H1 (cell line): ENCODE measurements around the gene AWAT1. TPM values are rescaled to one million over a fixed set of nuclear protein-coding genes. Genes with fewer than 3 reads are reported as not detected.

Experiments
- CTCF ChIA-PET: fragments of 300-600 bp; sonication (Branson Sonifier 250); formaldehyde crosslinking; loops from one replicate; lab custom pipeline; 2021; ENCODE audit not compliant: partially characterized antibody; lab: Charles Lee
- POLR2A ChIA-PET: fragments of 300-600 bp; sonication (Branson Sonifier 250); formaldehyde crosslinking; loops from one replicate; lab custom pipeline; 2021; ENCODE audit warnings: inconsistent platforms; ENCODE audit not compliant: partially characterized antibody; lab: Charles Lee
- DNase-seq, 2 experiments: peaks; one replicate each; pipeline versions ENCODE4 v3.0.0 to v3.0.0-alpha.2; 2010 to 2022; ENCODE audit warnings: low spot score in 2 of 2, low read depth in 1 of 2, mixed read lengths in 1 of 2
- FAIRE-seq: peaks from 2 replicates; lab custom pipeline; 2011; peaks lifted over from hg19 to GRCh38; lab: Jason Lieb, UNC
- H2AFZ ChIP-seq: 2 replicates; pipeline ENCODE4 v1.8.1; 2012; ENCODE audit warnings: low read length, inconsistent platforms
- H2AK5ac ChIP-seq: 2 replicates; pipeline ENCODE4 v1.6.1; 2013; ENCODE audit warnings: low read depth, low read length
- H2BK120ac ChIP-seq: replicated peaks from 2 replicates; pipeline ENCODE3; 2013; ENCODE audit warnings: low read depth, low read length, inconsistent platforms
- H2BK12ac ChIP-seq: 2 replicates; pipeline ENCODE4 v1.6.1; 2013; ENCODE audit warnings: low read depth, low read length
- H2BK15ac ChIP-seq: 2 replicates; pipeline ENCODE4 v1.6.1; 2013; ENCODE audit warnings: low read length
- H2BK20ac ChIP-seq: 2 replicates; pipeline ENCODE4 v1.6.1; 2013; ENCODE audit warnings: low read length
- H2BK5ac ChIP-seq: 2 replicates; pipeline ENCODE4 v1.6.1; 2013; ENCODE audit warnings: low read depth, low read length
- H3K14ac ChIP-seq: 2 replicates; pipeline ENCODE4 v1.6.1; 2013; ENCODE audit warnings: inconsistent platforms; ENCODE audit not compliant: insufficient read length
- H3K18ac ChIP-seq: 2 replicates; pipeline ENCODE4 v1.6.1; 2013; ENCODE audit warnings: low read length; ENCODE audit errors: extremely low read depth
- H3K23ac ChIP-seq: 2 replicates; pipeline ENCODE4 v1.6.1; 2013; ENCODE audit warnings: inconsistent platforms; ENCODE audit not compliant: insufficient read length
- H3K23me2 ChIP-seq: 2 replicates; pipeline ENCODE4 v1.6.1; 2013; ENCODE audit warnings: low read depth, low read length
- H3K27ac ChIP-seq: 2 replicates; pipeline ENCODE4 v1.6.1; 2011; ENCODE audit warnings: low read depth, low read length, inconsistent platforms
- H3K27me3 ChIP-seq, 4 experiments: replicated peaks in 1 of 4; 1 replicate in 1 of 4; 2 replicates in 3 of 4; pipeline versions ENCODE4 v1.6.1 to v1.8.1; 2011 to 2013; ENCODE audit warnings: low read length in 3 of 4, mild to moderate bottlenecking in 3 of 4, inconsistent platforms in 2 of 4, mixed read lengths in 2 of 4, moderate library complexity in 1 of 4; ENCODE audit not compliant: control insufficient read depth in 3 of 4, insufficient read depth in 3 of 4; ENCODE audit errors: extremely low read depth in 1 of 4
- H3K36me3 ChIP-seq, 4 experiments: 2 replicates each; pipeline versions ENCODE4 v1.6.1 to v1.8.1; 2011 to 2013; ENCODE audit warnings: mild to moderate bottlenecking in 4 of 4, low read length in 3 of 4, moderate library complexity in 2 of 4, control low read depth in 1 of 4, inconsistent platforms in 1 of 4; ENCODE audit not compliant: insufficient read depth in 4 of 4, control insufficient read depth in 2 of 4
- H3K4ac ChIP-seq: replicated peaks from 2 replicates; pipeline ENCODE3; 2013; ENCODE audit warnings: low read length, low read depth, mixed read lengths, inconsistent platforms; ENCODE audit not compliant: insufficient read length
- H3K4me1 ChIP-seq, 4 experiments: replicated peaks in 1 of 4; 1 replicate in 1 of 4; 2 replicates in 3 of 4; pipeline versions ENCODE4 v1.6.1 to v1.8.1; 2011 to 2013; ENCODE audit warnings: low read length in 3 of 4, inconsistent platforms in 2 of 4, mixed read lengths in 1 of 4; ENCODE audit not compliant: insufficient read depth in 4 of 4, control insufficient read depth in 3 of 4
- H3K4me2 ChIP-seq, 2 experiments: 2 replicates each; pipeline versions ENCODE4 v1.6.1 to v1.8.1; 2011 to 2013; ENCODE audit warnings: low read depth in 2 of 2, low read length in 2 of 2, control low read depth in 1 of 2, inconsistent platforms in 1 of 2, mild to moderate bottlenecking in 1 of 2; ENCODE audit not compliant: insufficient read depth in 1 of 2
- H3K4me3 ChIP-seq, 4 experiments: fragments of 200-600, 300-600 bp in 1 of 4; sonication (generic), shearing (Covaris generic), sonication (Bioruptor Twin) in 1 of 4; 2 replicates each; pipeline versions ENCODE4 v1.5.1 to v1.8.1; 2011 to 2016; ENCODE audit warnings: low read length in 4 of 4, low read depth in 3 of 4, control low read depth in 2 of 4, inconsistent platforms in 2 of 4, mild to moderate bottlenecking in 2 of 4, mixed read lengths in 1 of 4, moderate library complexity in 1 of 4; ENCODE audit not compliant: insufficient read depth in 2 of 4; ENCODE audit errors: extremely low read depth in 1 of 4
- H3K56ac ChIP-seq: replicated peaks from 2 replicates; pipeline ENCODE3; 2013; ENCODE audit warnings: low read depth, mild to moderate bottlenecking, mixed read lengths, low read length, inconsistent platforms; ENCODE audit not compliant: insufficient read length
- H3K79me1 ChIP-seq: 2 replicates; pipeline ENCODE4 v1.6.1; 2013; ENCODE audit warnings: low read depth, low read length, control low read depth
- H3K79me2 ChIP-seq, 2 experiments: 2 replicates each; pipeline versions ENCODE4 v1.6.1 to v1.8.1; 2012 to 2013; ENCODE audit warnings: low read length in 2 of 2, mild to moderate bottlenecking in 2 of 2, inconsistent platforms in 1 of 2; ENCODE audit not compliant: insufficient read depth in 2 of 2, control insufficient read depth in 1 of 2
- H3K9ac ChIP-seq, 4 experiments: replicated peaks in 1 of 4; 1 replicate in 1 of 4; 2 replicates in 3 of 4; pipeline versions ENCODE4 v1.6.1 to v1.8.1; 2011 to 2013; ENCODE audit warnings: low read depth in 3 of 4, low read length in 3 of 4, control low read depth in 2 of 4, mild to moderate bottlenecking in 2 of 4, moderate library complexity in 2 of 4, inconsistent platforms in 1 of 4; ENCODE audit errors: extremely low read depth in 1 of 4
- H3K9me3 ChIP-seq, 2 experiments: 2 replicates each; pipeline versions ENCODE4 v1.6.1 to v1.8.1; 2012 to 2013; ENCODE audit warnings: mild to moderate bottlenecking in 2 of 2, moderate library complexity in 2 of 2, control low read depth in 1 of 2, inconsistent platforms in 1 of 2, low read depth in 1 of 2, low read length in 1 of 2, mixed read lengths in 1 of 2; ENCODE audit not compliant: insufficient read depth in 2 of 2
- H4K20me1 ChIP-seq, 2 experiments: replicated peaks in 1 of 2; 2 replicates each; pipeline versions ENCODE3 to v1.8.1; 2011 to 2013; ENCODE audit warnings: inconsistent platforms in 2 of 2, low read length in 2 of 2, mild to moderate bottlenecking in 1 of 2; ENCODE audit not compliant: insufficient read depth in 2 of 2, control insufficient read depth in 1 of 2
- H4K5ac ChIP-seq: 2 replicates; pipeline ENCODE4 v1.6.1; 2013; ENCODE audit warnings: low read length, low read depth, mixed read lengths, inconsistent platforms; ENCODE audit not compliant: insufficient read length
- H4K8ac ChIP-seq: 2 replicates; pipeline ENCODE4 v1.8.0; 2013; ENCODE audit warnings: mild to moderate bottlenecking, moderate library complexity, low read length, inconsistent platforms; ENCODE audit not compliant: insufficient read depth; ENCODE audit errors: extremely low read depth
- H4K91ac ChIP-seq: replicated peaks from 2 replicates; pipeline ENCODE3; 2013; ENCODE audit warnings: low read length, mixed read lengths, inconsistent platforms; ENCODE audit not compliant: insufficient read length
- GTF2F1 ChIP-seq: IDR thresholded peaks from 2 replicates; pipeline ENCODE4 v1.6.1; 2012; ENCODE audit warnings: low read depth, low read length, improper control_type of control experiment, borderline replicate concordance
- NANOG ChIP-seq: IDR thresholded peaks from 2 replicates; pipeline ENCODE4 v1.6.1; 2011; ENCODE audit warnings: low read length, low read depth, mild to moderate bottlenecking, inconsistent platforms; ENCODE audit not compliant: insufficient read depth, poor library complexity, severe bottlenecking
- POU5F1 ChIP-seq: IDR thresholded peaks from 2 replicates; pipeline ENCODE4 v1.6.1; 2011; ENCODE audit warnings: low read depth, mild to moderate bottlenecking, low read length, moderate library complexity
- RAD21 ChIP-seq, 2 experiments: IDR thresholded peaks in 1 of 2; conservative IDR thresholded peaks in 1 of 2; 2 replicates each; pipeline ENCODE4 v1.6.1; 2011; ENCODE audit warnings: low read depth in 2 of 2, low read length in 2 of 2, improper control_type of control experiment in 1 of 2, inconsistent platforms in 1 of 2, mild to moderate bottlenecking in 1 of 2, moderate library complexity in 1 of 2
- TCF12 ChIP-seq: IDR thresholded peaks from 2 replicates; pipeline ENCODE4 v1.6.1; 2011; ENCODE audit warnings: low read depth, mild to moderate bottlenecking, low read length
- WGBS, 2 experiments: shearing (Covaris generic) in 1 of 2; methylation state at CpG; one replicate each; pipeline versions ENCODE4 v1.1.6 to v1.1.7; 2013 to 2015; ENCODE audit warnings: low lambda C conversion rate in 2 of 2, mixed read lengths in 2 of 2, inconsistent platforms in 1 of 2, low coverage in 1 of 2, missing lambda C conversion rate in 1 of 2; ENCODE audit not compliant: insufficient replicate concordance in 2 of 2, insufficient coverage in 1 of 2, insufficient read length in 1 of 2; ENCODE audit errors: extremely low coverage in 1 of 2, missing lambda C conversion rate in 1 of 2; 5-methylcytosine and 5-hydroxymethylcytosine counted together
- polyA plus RNA-seq, 7 experiments: library from polyadenylated mRNA; depleted of rRNA in 3 of 7; stranded (reverse) in 5 of 7; unstranded in 2 of 7; fragments of >200 nt in 5 of 7; fragments of 200-250 nt in 2 of 7; gene quantifications; 1 replicate in 5 of 7; 2 replicates in 1 of 7; 4 replicates in 1 of 7; pipeline versions ENCODE4 v1.2.1 to v1.2.3, GENCODE V29; 2011 to 2013; ENCODE audit warnings: missing spikeins in 2 of 7, mixed read lengths in 2 of 7
- total RNA-seq: library from RNA; stranded (reverse); fragmentation: NEBNext Ultra II Directional; extraction: Animal tissue kit (Norgen Biotek cat#: 25700); gene quantifications from 2 replicates; pipeline ENCODE4 v1.2.1, GENCODE V29; 2021
- TF ChIP-seq, protein P1 (sequence below), 3 experiments: IDR thresholded peaks; 1 replicate in 2 of 3; 2 replicates in 1 of 3; pipeline versions ENCODE4 v1.5.1 to v1.6.1; 2011; ENCODE audit warnings: low read length in 3 of 3, mild to moderate bottlenecking in 3 of 3, inconsistent platforms in 2 of 3, low read depth in 1 of 3, moderate library complexity in 1 of 3; ENCODE audit not compliant: insufficient read depth in 1 of 3; ENCODE audit errors: control extremely low read depth in 1 of 3

AWAT1 gene
- total and polyA plus RNA-seq, 2 of the 8 experiments (the other 6 are each of a cell fraction or from before 2014, with no cell fraction given): not detected

DNA sequence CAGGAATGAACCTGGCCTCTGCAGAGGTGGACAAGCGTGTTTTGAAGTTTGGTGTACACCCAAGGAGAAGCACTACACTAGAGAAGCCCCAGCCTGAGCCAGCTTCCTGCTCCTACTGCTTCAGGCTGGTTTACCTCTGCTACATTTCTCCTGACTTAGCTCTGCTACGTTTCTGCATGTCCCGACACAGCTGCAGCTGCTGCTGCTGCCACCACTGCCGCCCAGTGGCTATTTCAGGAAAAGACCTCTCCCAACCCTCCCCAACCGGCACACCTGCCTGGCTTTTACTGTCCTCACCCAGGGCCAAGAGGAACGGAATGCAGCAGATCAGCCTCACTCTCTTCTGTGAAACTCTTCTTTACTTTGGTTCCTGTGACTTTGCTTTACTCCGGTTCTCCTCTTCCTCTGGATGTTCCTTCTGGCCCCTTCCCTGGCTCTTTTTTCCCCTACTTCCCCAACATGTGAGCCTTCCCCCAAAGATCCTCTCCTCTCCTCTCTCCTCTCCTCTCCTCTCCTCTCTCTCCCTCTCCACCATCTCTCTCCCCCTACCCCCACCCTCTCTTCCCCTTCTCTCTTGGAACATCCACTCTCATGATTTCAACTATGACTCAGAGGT lies 28.6 kb downstream of the AWAT1 start:
- Histone ChIP-seq H3K23ac (no peak overlapping the region), H3K79me2 (no peaks in the 10 kb centered on the region), H4K8ac (no peak overlapping the region), H4K91ac (no peak overlapping the region), H3K18ac (no peak overlapping the region), H3K4me3 (no peak overlapping the region), H2BK12ac (no peak overlapping the region), H2AK5ac (no peak overlapping the region), H3K27me3 (no peaks in the 10 kb centered on the region), H2BK15ac (no peak overlapping the region), H3K9me3 (no peaks in the 10 kb centered on the region), H2BK5ac (no peak overlapping the region), H3K27ac (no peak overlapping the region), H3K79me1 (no peaks in the 10 kb centered on the region), H3K56ac (no peak overlapping the region), H3K4ac (no peak overlapping the region), H2AFZ (no peak overlapping the region; the same call in 1 of the 2 replicates), H3K23me2 (no peaks in the 10 kb centered on the region), H3K4me2 (no peak overlapping the region), H4K20me1 (no peaks in the 10 kb centered on the region), H3K14ac (no peak overlapping the region), H3K4me1 (peaks cover 0 to 2% (median 0%) of the 10 kb centered on the region in 4 experiments; a peak in 1 of 7 replicates), H3K9ac (no peak overlapping the region), H2BK20ac (no peak overlapping the region), H3K36me3 (no peaks in the 10 kb centered on the region), H2BK120ac (no peak overlapping the region), H4K5ac (no peak overlapping the region)
- TF ChIP-seq GTF2F1 (no peak), RAD21 (IDR thresholded peaks at IDR 0.05 in 1 of 2, conservative IDR thresholded peaks at IDR 0.05 in 1 of 2; ENCODE audit: low read depth in 2 of 2, low read length in 2 of 2) (peak; percentile 73 to 81), TCF12 (0 out of 2 replicates have a peak, but pooled peaks have one; percentile 35), POU5F1 (no peak), NANOG (no peak)
- TF ChIP-seq, protein P1, sequence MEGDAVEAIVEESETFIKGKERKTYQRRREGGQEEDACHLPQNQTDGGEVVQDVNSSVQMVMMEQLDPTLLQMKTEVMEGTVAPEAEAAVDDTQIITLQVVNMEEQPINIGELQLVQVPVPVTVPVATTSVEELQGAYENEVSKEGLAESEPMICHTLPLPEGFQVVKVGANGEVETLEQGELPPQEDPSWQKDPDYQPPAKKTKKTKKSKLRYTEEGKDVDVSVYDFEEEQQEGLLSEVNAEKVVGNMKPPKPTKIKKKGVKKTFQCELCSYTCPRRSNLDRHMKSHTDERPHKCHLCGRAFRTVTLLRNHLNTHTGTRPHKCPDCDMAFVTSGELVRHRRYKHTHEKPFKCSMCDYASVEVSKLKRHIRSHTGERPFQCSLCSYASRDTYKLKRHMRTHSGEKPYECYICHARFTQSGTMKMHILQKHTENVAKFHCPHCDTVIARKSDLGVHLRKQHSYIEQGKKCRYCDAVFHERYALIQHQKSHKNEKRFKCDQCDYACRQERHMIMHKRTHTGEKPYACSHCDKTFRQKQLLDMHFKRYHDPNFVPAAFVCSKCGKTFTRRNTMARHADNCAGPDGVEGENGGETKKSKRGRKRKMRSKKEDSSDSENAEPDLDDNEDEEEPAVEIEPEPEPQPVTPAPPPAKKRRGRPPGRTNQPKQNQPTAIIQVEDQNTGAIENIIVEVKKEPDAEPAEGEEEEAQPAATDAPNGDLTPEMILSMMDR (IDR thresholded peaks at IDR 0.05; ENCODE audit: control extremely low read depth in 1 of 3, insufficient read depth in 1 of 3, low read depth in 1 of 3, low read length in 3 of 3): peak; percentile 60 to 82 (median 78)
- CTCF ChIA-PET: interaction anchor here (1.2 to 2.2 kb wide), 5 partner anchors 10 to 68 kb away, joined by 3 to 9 read pairs (median 4); no protein-coding TSS in a partner anchor
- WGBS, 2 experiments: 7% methylated on average over 6 of the region's 7 CpGs; no CpG with 5 or more reads in 1 of the 2 experiments
- POLR2A ChIA-PET: interaction anchor here (1.5 kb wide), 1 partner anchor 27 kb away, joined by 3 read pairs; the partner anchor contains the start of genes KIF4A and PDZD11
- DNase-seq: peak; percentile 25 to 70
- peak; percentile 84 for FAIRE-seq
